Measurements from ENCODE around the gene PARP4. TPM values are rescaled to one million over a fixed set of nuclear protein-coding genes. Genes with fewer than 3 reads are reported as not detected.
"Not testable (repeated sequence)": the region's sequence is repeated elsewhere in the genome, so short reads cannot be mapped to it uniquely, and the experiment has no call there.

The PARP4 gene
- polyA plus RNA-seq, 1 experiment = 73.9 TPM

GRCh38 chr13:24511019-24511815 lies 1.4 kb downstream of the PARP4 start:
- ChIA-PET CTCF (no interaction called here), POLR2A (interaction anchor here (2.3 kb wide), 1 partner anchor 8 kb away, joined by 7 read pairs; no protein-coding TSS in a partner anchor)
- Histone ChIP-seq H3K9me3 (ENCODE audit: control insufficient read depth, insufficient read depth, low read length) (peaks cover 9% of the 10 kb centered on the region; the same call in 1 of the 2 replicates), H3K27me3 (ENCODE audit: control insufficient read depth, insufficient read depth, low read length) (no peaks in the 10 kb centered on the region), H3K4me3 (ENCODE audit: low read depth, low read length) (peak overlapping the region; percentile 95), H3K27ac (ENCODE audit: low read depth, low read length) (peak overlapping the region; percentile 97)
- DNase-seq (ENCODE audit: low read depth, low spot score) = peak; percentile 60
- TF ChIP-seq, protein P1, sequence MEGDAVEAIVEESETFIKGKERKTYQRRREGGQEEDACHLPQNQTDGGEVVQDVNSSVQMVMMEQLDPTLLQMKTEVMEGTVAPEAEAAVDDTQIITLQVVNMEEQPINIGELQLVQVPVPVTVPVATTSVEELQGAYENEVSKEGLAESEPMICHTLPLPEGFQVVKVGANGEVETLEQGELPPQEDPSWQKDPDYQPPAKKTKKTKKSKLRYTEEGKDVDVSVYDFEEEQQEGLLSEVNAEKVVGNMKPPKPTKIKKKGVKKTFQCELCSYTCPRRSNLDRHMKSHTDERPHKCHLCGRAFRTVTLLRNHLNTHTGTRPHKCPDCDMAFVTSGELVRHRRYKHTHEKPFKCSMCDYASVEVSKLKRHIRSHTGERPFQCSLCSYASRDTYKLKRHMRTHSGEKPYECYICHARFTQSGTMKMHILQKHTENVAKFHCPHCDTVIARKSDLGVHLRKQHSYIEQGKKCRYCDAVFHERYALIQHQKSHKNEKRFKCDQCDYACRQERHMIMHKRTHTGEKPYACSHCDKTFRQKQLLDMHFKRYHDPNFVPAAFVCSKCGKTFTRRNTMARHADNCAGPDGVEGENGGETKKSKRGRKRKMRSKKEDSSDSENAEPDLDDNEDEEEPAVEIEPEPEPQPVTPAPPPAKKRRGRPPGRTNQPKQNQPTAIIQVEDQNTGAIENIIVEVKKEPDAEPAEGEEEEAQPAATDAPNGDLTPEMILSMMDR (IDR thresholded peaks at IDR 0.05; ENCODE audit: low read depth, low read length) = no peak

- Histone ChIP-seq H3K4me3 (ENCODE audit: low read depth, low read length) (no peak overlapping the region), H3K9me3 (ENCODE audit: control insufficient read depth, insufficient read depth, low read length) (peaks cover 18% of the 10 kb centered on the region; the same call in 1 of the 2 replicates), H3K27me3 (ENCODE audit: control insufficient read depth, insufficient read depth, low read length) (no peaks in the 10 kb centered on the region), H3K27ac (ENCODE audit: low read depth, low read length) (no peak overlapping the region)
- ChIA-PET CTCF (no interaction called here), POLR2A (no interaction called here)
- no peak for DNase-seq (ENCODE audit: low read depth, low spot score)
- TF ChIP-seq, protein P1 (IDR thresholded peaks at IDR 0.05; ENCODE audit: low read depth, low read length) = no peak
These were observed 5.8 kb downstream of the PARP4 start for GRCh38 chr13:24506698-24507335.

- CTCF ChIA-PET; POLR2A ChIA-PET; H3K27me3 ChIP-seq (ENCODE audit: control insufficient read depth, insufficient read depth, low read length); H3K4me3 ChIP-seq (ENCODE audit: low read depth, low read length); DNase-seq (ENCODE audit: low read depth, low spot score); H3K27ac ChIP-seq (ENCODE audit: low read depth, low read length): not testable (repeated sequence)
- H3K9me3 ChIP-seq (ENCODE audit: control insufficient read depth, insufficient read depth, low read length) = peaks cover 18% of the 10 kb centered on the region; the same call in 1 of the 2 replicates
These were observed 6.3 kb downstream of the PARP4 start for GRCh38 chr13:24506283-24506682.

- no peak overlapping the region for H3K4me3 ChIP-seq (ENCODE audit: low read depth, low read length)
- CTCF ChIA-PET = no interaction called here
- POLR2A ChIA-PET = no interaction called here
- TF ChIP-seq, protein P1 (IDR thresholded peaks at IDR 0.05; ENCODE audit: low read depth, low read length) = no peak
- no peaks in the 10 kb centered on the region for H3K27me3 ChIP-seq (ENCODE audit: control insufficient read depth, insufficient read depth, low read length)
- H3K27ac ChIP-seq (ENCODE audit: low read depth, low read length) = no peak overlapping the region
- no peak for DNase-seq (ENCODE audit: low read depth, low spot score)
- peaks cover 18% of the 10 kb centered on the region; the same call in 1 of the 2 replicates for H3K9me3 ChIP-seq (ENCODE audit: control insufficient read depth, insufficient read depth, low read length)
These were observed 6.8 kb downstream of the PARP4 start for GRCh38 chr13:24505756-24506155.

GRCh38 chr13:24505256-24505655 lies 7.3 kb downstream of the PARP4 start:
- H3K4me3 ChIP-seq (ENCODE audit: low read depth, low read length) = no peak overlapping the region
- H3K27me3 ChIP-seq (ENCODE audit: control insufficient read depth, insufficient read depth, low read length) = no peaks in the 10 kb centered on the region
- no peak overlapping the region for H3K27ac ChIP-seq (ENCODE audit: low read depth, low read length)
- TF ChIP-seq, protein P1 (IDR thresholded peaks at IDR 0.05; ENCODE audit: low read depth, low read length) = no peak
- DNase-seq (ENCODE audit: low read depth, low spot score) = no peak
- ChIA-PET CTCF (no interaction called here), POLR2A (no interaction called here)
- peaks cover 18% of the 10 kb centered on the region; the same call in 1 of the 2 replicates for H3K9me3 ChIP-seq (ENCODE audit: control insufficient read depth, insufficient read depth, low read length)
